Hepatic stellate cell (primary cell): ENCODE measurements around the gene PTH1R.

Experiments
- DNase-seq: peaks from one replicate; pipeline ENCODE4 v3.0.0; 2011; ENCODE audit warnings: low spot score

The PTH1R gene

DNA sequence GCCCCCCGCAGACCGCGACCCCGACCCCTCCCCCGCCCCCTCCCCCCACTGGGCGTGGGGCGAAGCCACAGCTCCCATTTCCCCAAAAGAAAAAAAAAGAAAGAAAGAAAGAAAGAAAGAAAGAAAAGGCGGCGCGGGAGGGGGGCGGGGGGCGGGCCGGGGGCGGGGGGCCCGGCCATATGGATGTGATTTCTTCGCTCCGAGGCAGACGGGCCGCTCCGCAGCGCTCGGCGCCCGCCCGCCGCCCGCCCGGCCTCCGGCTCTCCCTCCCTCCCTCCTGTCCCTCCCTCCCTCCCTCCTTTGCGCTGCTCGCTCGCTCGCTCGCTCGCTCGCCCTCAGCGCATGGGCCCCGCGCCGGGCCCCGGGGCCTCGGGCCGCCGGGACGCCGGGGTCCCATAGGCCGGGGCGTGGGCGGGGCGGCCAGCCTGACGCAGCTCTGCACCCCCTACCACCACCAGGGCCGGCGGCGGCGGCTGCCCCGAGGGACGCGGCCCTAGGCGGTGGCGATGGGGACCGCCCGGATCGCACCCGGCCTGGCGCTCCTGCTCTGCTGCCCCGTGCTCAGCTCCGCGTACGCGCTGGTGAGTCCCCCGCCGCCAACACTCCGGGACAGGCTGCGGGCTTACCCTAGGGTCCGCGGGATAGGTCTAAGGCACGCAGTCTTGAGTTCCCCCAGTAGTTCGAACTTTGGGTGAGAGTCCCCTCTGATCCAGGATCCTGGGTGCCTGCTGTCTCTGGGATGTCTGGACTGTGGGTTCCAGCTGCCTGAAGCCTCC is 5.7 kb downstream of the PTH1R start:
- peak; percentile 67 for DNase-seq

- DNase-seq: no peak
Measured at GRCh38 chr3:46883830-46884185, 6.3 kb downstream of the PTH1R start.

DNA sequence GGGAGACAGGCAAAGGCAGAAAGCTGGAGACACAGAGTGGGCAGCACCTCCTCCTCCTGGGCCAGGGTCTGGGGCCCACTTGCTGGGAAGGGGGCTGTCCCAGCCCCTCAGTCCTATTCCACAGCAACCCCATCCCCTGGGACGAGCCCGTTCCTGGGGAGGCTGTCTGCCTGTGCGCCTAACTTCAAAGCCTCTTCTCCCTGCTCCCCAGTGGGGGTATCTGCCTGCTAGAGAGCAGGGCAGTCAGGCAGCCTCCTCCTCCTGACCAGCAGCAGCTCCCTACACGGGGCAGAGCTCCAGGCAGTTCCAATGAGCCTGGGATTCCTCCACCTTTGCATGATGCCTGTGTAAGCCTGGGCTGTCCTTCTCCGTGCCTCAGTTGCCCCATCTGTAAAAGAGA is 6.9 kb downstream of the PTH1R start:
- no peak for DNase-seq

DNA sequence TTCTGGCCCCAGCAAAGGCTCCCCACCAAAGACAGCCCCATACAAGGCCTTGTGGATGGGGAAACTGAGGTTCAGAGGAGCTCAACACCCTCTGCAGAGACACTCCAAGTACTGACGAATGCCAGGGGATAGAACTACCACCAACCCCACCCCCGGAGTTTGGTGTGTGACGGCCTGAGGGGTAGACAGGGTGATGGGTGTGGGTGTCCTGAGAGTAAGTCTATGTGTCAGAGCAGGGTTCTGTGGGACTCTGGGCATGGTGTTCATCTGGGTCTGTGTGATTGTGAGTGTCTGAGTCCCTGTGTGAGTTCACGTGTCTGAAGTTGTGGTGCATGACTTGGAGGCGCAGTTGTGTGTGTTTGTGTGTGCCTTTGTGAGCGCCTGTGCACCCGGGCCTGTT is 7.4 kb downstream of the PTH1R start:
- no peak for DNase-seq

DNA sequence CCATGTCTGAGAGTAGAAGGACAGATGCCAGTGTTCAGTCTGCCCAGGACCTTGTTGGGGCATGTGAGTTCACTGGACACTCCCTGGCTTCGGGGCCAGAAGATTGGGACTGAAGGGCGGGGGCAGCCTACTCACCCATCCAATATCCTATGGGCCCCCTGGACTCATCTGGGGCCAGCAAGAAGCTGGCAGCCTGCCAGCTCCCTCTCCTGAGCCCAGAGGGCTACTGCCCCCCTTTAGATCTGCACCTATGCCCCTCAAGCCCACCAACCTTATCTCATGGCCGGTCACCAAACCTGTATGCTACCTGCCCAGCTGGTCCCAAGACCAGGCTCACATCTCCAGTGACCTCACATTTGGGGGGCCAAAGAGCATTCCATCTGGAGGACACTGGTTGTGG is 8.1 kb downstream of the PTH1R start:
- DNase-seq: no peak

DNA sequence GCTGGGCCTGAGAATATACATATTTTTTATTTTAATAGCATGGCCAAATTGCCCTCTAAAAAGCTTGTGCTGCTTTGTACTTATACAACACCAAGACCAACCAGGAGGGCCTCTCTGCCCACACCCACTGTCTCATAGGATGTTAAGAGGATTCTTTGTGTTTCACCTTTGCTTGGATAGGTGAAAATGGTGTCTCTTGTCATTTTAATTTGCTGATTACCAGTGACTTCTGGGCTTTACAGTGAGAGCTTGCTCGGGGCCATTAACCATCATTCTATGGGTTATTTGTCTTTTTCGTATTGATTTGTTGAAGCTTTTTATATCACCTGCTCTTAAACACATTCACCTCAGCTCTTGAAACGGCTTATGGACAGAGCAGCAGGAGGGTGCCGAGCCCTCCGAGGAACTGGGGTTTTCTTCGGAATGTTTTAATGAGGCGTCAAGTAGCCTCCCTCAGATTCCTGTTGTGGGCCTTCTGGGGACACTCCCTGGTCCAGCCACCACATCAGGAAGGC is 10.5 kb downstream of the PTH1R start:
- no peak for DNase-seq

GRCh38 chr3:46888705-46889104 is 11.2 kb downstream of the PTH1R start:
- no peak for DNase-seq

GRCh38 chr3:46889381-46890110 is 12.0 kb downstream of the PTH1R start:
- DNase-seq: no peak

DNA sequence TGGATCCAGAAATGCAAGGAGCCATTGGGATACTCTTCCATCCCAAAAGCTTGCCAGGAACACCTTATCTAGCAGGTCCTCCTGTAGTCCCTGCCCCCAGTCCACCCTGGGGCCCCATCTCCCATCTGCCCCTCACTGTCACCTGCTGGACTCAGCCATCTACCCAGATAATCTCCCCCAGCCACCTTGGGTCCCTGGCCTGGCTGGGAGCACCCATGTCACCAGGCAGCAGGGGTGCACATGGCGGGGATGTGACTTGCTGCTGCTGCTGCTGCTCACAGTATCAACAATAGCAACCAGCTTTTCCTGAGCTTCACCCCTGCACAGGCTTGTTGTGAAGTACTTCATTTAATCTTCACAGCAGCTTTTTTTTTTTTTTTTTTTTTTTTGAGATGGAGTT is 12.6 kb downstream of the PTH1R start:
- DNase-seq: no peak

GRCh38 chr3:46891132-46891531 is 13.6 kb downstream of the PTH1R start:
- no peak for DNase-seq

- peak; percentile 79 for DNase-seq
Measured at GRCh38 chr3:46892285-46893145, 15.0 kb downstream of the PTH1R start.

DNA sequence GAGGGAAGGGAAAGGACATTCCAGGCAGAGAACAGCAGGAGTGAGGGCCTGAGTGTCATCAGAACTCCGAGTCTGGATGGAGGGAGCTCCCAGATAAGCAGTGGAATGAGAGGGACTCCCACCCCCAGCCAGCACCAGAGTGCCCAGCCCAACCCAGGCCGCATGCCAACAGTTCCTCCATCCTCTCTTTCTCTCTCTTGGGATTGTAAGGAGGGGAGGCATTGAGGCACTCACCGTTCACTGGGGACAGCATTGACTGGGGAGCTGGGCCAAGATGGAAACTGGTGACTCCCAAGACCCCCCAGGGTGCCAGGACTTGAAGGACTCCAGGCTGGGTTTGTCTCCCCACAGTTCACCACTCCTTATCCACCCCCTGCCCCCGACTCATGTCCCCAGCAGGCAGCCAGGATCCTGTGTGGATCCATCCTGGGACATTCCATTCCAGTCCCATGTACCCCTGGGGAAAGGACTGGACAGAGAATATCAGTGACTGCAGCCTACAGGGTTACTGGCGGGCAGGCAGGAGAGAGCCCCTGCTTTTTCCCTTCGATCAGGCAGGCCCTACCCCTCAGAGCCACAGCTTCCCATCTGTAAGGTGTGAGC is 15.7 kb downstream of the PTH1R start:
- DNase-seq: no peak

DNA sequence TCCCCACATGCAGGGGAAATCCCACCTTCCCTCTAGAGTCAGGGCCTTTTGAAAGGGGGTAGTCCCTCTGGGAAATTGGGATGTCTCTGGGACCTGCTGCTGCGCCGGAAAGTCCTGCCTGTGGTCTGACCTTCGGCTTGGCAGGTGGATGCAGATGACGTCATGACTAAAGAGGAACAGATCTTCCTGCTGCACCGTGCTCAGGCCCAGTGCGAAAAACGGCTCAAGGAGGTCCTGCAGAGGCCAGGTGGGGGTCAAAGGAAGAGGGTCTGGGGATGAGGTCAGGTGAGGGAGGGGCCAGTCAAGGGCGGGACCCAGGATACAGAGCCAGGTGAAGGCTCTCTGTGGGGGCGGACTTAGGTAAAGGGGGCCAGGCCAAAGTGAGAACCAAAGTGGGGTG is 16.2 kb downstream of the PTH1R start:
- no peak for DNase-seq

DNA sequence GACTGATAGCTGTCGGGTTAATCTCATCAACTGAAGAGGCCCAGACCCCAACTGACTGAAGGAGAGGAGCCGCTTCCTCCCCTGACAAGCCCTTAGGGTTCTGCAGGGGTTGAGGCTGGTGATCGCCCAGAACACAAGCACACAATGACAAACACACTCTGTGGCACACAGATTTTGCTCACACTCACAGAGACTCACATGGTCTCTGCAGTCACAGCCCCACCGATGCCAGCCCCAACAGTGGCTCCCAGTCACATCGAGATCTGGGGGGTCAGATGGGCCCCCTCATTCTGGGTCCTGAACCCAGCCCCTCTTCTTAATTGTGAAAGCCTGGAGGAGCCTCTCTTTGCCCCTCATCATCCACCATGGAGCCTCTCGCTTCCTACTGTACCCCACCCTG is 16.7 kb downstream of the PTH1R start:
- DNase-seq: no peak

- peak; percentile 71 for DNase-seq
Measured at GRCh38 chr3:46895204-46895660, 17.7 kb downstream of the PTH1R start.

GRCh38 chr3:46895761-46896160 is 18.2 kb downstream of the PTH1R start:
- DNase-seq: no peak

GRCh38 chr3:46896386-46896785 is 18.9 kb downstream of the PTH1R start:
- DNase-seq: no peak

- no peak for DNase-seq
Measured at GRCh38 chr3:46897031-46897430, 19.5 kb downstream of the PTH1R start.

DNA sequence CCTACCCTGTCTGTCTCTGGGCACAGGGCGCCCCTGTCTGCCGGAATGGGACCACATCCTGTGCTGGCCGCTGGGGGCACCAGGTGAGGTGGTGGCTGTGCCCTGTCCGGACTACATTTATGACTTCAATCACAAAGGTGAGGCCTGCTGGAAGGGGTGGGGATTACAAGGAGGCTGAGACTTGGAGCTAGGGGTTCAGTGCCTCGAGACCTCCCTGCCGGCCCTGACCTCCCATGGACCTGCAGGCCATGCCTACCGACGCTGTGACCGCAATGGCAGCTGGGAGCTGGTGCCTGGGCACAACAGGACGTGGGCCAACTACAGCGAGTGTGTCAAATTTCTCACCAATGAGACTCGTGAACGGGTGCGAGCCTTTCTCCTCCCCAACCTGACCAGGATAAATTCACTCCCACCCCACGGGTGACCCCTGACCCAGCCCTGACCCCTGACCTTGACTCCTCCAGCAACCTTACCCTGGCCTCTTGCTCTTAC is 20.4 kb downstream of the PTH1R start:
- no peak for DNase-seq

DNA sequence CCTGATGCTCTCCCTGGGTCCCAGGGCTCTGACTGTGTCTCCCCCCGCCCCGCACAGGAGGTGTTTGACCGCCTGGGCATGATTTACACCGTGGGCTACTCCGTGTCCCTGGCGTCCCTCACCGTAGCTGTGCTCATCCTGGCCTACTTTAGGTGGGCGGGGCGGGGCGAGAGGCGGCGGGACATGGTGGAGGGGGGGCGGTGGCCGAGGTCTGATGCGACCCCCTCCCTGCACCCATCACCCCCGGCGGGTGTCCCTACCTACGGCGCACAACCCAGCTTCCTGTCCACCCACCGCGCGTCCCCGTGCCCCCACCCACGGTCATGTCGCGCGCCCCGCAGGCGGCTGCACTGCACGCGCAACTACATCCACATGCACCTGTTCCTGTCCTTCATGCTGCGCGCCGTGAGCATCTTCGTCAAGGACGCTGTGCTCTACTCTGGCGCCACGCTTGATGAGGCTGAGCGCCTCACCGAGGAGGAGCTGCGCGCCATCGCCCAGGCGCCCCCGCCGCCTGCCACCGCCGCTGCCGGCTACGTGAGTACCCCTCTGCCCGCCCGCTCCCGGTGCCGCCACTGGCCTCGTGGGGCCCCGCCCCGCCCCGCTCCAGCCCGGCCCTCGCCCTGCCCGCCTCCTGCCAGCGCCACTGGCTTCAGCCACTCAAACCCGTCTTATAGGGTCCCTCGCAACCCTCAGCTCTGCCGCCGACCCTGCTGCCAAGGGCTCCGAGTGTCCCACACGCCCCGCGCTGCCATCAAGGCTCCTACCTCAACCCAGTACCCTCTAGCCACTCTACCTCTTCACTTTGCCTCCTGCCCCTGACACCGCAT is 21.0 kb downstream of the PTH1R start:
- no peak for DNase-seq
